Activated naive CD4-positive, alpha-beta T cell treated with anti-CD3 and anti-CD28 coated beads, Interleukin-2, amount 50 U/mL, for 24 hours (primary cell): Measurements from ENCODE around the gene RAD51C.
"Not testable (repeated sequence)": the region's sequence is repeated elsewhere in the genome, so short reads cannot be mapped to it uniquely, and the experiment has no call there.

ENCODE experiments used
- H3K27ac Mint-ChIP-seq: one replicate; pipeline ENCODE4 v1.8.0; 2021; ENCODE audit warnings: mild to moderate bottlenecking, mixed read lengths
- H3K27me3 Mint-ChIP-seq: one replicate; pipeline ENCODE4 v1.8.0; 2021; ENCODE audit warnings: mixed read lengths
- H3K36me3 Mint-ChIP-seq: one replicate; pipeline ENCODE4 v1.8.0; 2021; ENCODE audit warnings: mixed read lengths
- H3K4me1 Mint-ChIP-seq: one replicate; pipeline ENCODE4 v1.8.0; 2021; ENCODE audit warnings: mixed read lengths
- H3K4me3 Mint-ChIP-seq: one replicate; pipeline ENCODE4 v1.8.0; 2021; ENCODE audit warnings: mild to moderate bottlenecking, mixed read lengths
- H3K9me3 Mint-ChIP-seq: one replicate; pipeline ENCODE4 v1.8.0; 2021; ENCODE audit warnings: mixed read lengths

The RAD51C gene

GRCh38 chr17:58702045-58702476 is 9.7 kb downstream of the RAD51C start:
- H3K27ac Mint-ChIP-seq = no peak overlapping the region
- H3K4me3 Mint-ChIP-seq = no peak overlapping the region

DNA sequence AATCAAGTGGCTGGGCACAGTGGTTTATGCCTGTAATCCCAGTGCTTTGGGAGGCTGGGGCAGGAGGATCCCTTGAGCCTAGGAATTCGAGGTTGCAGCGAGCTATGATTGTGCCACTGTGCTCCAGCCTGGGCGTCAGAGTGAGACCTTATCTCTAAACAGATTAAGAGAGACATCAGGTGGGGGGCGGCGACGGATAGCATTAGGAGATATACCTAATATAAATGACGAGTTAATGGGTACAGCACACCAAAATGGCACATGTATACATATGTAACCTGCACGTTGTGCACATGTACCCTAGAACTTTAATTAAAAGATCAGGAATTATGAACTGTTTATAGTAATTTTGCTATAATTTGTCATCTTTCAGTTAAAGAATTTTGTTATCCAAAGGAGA is 10.3 kb downstream of the RAD51C start:
- Mint-ChIP-seq H3K36me3 (peaks cover 2% of the 10 kb centered on the region), H3K27ac (no peak overlapping the region), H3K4me1 (no peaks in the 10 kb centered on the region), H3K4me3 (no peak overlapping the region), H3K9me3 (no peaks in the 10 kb centered on the region), H3K27me3 (no peaks in the 10 kb centered on the region)

More at GRCh38 chr17:58702045-58702476, 9.7 kb downstream of the RAD51C start:
- H3K36me3 Mint-ChIP-seq = peaks cover 2% of the 10 kb centered on the region
- H3K27me3 Mint-ChIP-seq = no peaks in the 10 kb centered on the region
- H3K9me3 Mint-ChIP-seq = no peaks in the 10 kb centered on the region
- H3K4me1 Mint-ChIP-seq = no peaks in the 10 kb centered on the region

GRCh38 chr17:58703137-58703915 is 10.9 kb downstream of the RAD51C start:
- H3K27ac Mint-ChIP-seq = no peak overlapping the region
- no peaks in the 10 kb centered on the region for H3K27me3 Mint-ChIP-seq
- H3K9me3 Mint-ChIP-seq = no peaks in the 10 kb centered on the region
- no peaks in the 10 kb centered on the region for H3K4me1 Mint-ChIP-seq
- H3K4me3 Mint-ChIP-seq = no peak overlapping the region
- peaks cover 2% of the 10 kb centered on the region for H3K36me3 Mint-ChIP-seq

DNA sequence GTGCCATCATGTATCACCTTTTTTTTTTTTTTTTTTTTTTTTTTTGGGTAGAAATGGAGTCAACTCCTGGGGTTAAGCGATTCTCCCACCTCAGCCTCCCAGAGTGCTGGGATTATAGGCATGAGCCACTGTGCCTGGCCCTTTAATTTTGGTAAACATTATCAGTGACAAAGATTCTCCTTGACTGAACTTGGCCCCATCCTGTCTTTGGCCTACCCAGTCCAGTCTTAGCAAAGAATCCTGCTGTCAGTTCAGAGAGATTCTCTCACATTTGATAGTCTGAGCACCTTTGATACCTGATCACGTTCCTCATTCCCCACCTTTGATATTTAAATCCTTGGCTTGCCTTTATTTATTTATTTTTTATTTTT is 11.5 kb downstream of the RAD51C start:
- Mint-ChIP-seq H3K36me3 (peaks cover 2% of the 10 kb centered on the region), H3K4me1 (no peaks in the 10 kb centered on the region), H3K27me3 (no peaks in the 10 kb centered on the region), H3K9me3 (no peaks in the 10 kb centered on the region), H3K27ac (no peak overlapping the region), H3K4me3 (no peak overlapping the region)

DNA sequence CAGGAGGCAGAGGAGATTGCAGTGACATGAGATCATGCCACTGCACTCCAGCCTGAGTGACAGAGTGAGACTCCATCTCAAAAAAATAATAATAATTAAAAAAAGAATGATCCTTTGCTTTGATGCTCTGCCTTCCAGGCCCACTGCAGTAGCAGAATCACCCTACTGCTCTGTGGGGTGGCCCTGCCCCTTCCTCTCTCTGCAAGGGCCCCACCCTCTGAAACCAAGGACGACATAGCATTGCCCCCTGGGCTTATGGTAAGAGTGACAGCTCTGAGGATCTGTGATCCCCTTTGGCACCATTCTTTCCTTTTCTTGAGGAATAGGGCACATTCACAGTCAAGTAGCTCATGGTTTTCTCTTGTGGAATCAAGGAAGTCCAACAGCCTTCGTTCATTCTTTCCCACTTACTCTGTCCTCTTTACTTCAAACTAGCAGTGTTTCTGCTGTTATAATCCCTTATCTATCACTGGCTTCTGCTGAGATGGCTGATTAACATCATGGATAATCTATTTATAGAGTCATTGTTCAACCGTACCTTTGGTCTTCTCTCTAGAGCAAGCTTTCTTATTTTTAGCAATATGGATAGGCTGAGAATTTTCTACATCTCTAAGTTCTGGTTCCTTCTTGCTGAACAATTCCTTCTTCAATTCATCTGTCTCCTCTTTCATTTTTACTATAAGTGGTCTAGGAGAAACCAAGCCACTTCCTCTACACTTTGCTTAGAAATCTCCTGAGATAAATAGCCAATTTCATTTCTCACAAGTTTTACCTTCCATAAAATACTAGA is 14.1 kb downstream of the RAD51C start:
- no peak overlapping the region for H3K27ac Mint-ChIP-seq
- H3K9me3 Mint-ChIP-seq = no peaks in the 10 kb centered on the region
- H3K36me3 Mint-ChIP-seq = peaks cover 9% of the 10 kb centered on the region
- peaks cover 4% of the 10 kb centered on the region for H3K4me1 Mint-ChIP-seq
- H3K27me3 Mint-ChIP-seq = no peaks in the 10 kb centered on the region
- H3K4me3 Mint-ChIP-seq = no peak overlapping the region

DNA sequence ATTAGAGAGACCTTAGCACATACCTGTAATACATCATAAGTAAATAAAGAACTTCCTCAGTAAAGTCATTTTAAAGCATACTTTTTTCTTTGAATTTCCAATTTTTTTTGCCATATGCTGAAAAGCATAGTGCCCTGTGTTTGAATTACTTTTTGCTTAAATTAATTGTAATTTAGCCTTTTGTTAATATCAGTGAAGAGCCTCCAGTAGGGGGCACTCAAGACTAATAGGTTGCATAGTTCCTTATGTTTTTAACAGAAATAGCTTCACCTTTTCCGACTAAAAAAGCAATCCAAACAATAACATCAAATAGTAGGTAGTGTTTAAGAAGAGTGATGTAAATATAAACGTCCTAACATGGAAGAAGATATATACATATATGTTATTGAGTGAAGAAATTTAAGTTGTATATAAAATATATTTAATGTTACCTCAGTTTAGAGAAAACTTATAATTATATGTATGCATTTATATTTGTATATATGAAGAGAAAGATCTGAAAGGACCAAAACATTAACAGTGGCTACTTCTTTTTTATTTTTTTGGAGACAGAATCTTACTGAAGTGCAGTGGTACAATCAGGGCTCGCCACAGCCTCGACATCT is 18.6 kb downstream of the RAD51C start:
- H3K4me3 Mint-ChIP-seq = no peak overlapping the region
- H3K27ac Mint-ChIP-seq = no peak overlapping the region
- H3K4me1 Mint-ChIP-seq = peaks cover 4% of the 10 kb centered on the region
- H3K27me3 Mint-ChIP-seq = no peaks in the 10 kb centered on the region
- peaks cover 10% of the 10 kb centered on the region for H3K36me3 Mint-ChIP-seq
- H3K9me3 Mint-ChIP-seq = no peaks in the 10 kb centered on the region

DNA sequence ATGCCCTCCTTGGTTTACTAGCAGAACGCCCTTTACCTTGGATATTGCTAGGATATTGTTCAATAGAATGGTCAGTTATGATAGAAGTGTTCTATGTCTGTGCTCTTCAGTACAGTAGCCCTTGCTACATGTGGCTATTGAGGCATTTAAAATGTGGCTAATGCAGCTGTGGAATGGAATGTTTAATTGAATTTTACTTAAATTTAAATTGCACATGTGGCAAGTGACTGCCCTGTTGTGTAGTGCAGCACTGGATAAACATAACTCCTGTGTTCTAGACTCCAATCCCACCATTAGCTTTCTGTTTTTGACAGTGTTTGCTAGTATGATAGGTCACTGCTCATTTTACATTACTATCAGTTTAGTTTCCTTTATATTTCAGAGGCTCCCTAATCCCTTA is 29.9 kb downstream of the RAD51C start:
- H3K4me1 Mint-ChIP-seq = no peaks in the 10 kb centered on the region
- no peaks in the 10 kb centered on the region for H3K27me3 Mint-ChIP-seq
- H3K27ac Mint-ChIP-seq = no peak overlapping the region
- no peaks in the 10 kb centered on the region for H3K9me3 Mint-ChIP-seq
- peaks cover 5% of the 10 kb centered on the region for H3K36me3 Mint-ChIP-seq
- no peak overlapping the region for H3K4me3 Mint-ChIP-seq

DNA sequence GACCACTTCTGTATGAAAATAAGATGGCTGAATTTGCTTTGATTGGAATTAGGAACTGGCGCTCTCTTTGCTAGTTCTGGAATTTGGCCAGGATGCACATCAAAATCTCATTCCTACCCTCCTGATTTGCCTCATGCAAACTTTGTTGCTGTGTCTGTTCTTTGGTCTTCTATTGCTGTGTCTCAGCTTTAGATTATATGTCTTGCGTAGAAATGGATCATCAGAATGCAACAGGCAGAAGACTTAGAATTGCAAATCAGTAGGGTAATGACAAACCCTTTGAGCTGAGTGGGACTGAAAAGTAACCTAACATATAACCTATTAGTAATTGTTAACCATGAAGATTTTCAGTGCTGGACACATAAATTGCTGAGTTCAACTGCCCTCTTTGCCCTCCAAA is 30.3 kb downstream of the RAD51C start:
- H3K9me3 Mint-ChIP-seq = no peaks in the 10 kb centered on the region
- no peak overlapping the region for H3K4me3 Mint-ChIP-seq
- no peaks in the 10 kb centered on the region for H3K27me3 Mint-ChIP-seq
- no peaks in the 10 kb centered on the region for H3K4me1 Mint-ChIP-seq
- H3K36me3 Mint-ChIP-seq = peaks cover 5% of the 10 kb centered on the region
- H3K27ac Mint-ChIP-seq = no peak overlapping the region

DNA sequence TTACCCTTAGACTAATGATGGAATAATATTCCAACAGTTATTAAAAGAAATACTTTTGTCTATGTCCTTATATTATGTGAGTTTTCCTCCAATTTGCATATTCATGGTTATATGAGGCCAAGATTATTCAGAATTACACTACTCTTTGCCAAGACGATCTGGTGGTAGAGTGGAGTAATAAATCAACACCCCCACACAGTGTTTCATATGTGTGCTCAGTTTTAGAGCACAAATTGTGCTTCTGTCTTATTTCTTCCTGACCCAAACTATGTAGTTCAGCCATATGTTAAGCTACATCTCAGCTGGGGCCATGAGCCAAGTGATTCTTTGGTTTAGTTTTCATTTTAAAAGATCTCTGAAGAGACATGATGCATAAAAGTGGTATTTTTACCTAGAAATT is 36.4 kb downstream of the RAD51C start:
- Mint-ChIP-seq H3K36me3 (peaks cover 2% of the 10 kb centered on the region), H3K4me3 (no peak overlapping the region), H3K27me3 (no peaks in the 10 kb centered on the region), H3K4me1 (no peaks in the 10 kb centered on the region), H3K9me3 (no peaks in the 10 kb centered on the region), H3K27ac (no peak overlapping the region)

DNA sequence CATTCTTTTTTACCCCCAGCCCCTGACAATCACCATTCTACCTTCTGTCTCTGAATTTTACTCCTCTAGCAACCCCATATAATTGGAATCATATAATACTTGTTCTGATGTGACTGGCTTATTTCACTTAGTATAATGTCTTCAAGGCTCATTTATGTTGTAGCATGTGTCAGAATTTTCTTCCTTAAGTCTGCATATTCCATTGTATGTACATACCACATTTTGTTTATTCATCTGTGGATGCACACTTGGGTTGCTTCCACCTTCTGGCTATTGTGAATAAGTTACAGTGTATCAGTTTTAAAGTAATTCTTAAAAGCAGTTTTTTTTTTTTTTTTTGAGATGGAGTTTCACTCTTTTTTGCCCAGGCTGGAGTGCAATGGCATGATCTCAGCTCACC is 38.5 kb downstream of the RAD51C start:
- Mint-ChIP-seq H3K4me3 (no peak overlapping the region), H3K27me3 (no peaks in the 10 kb centered on the region), H3K9me3 (no peaks in the 10 kb centered on the region), H3K36me3 (peaks cover 2% of the 10 kb centered on the region), H3K27ac (no peak overlapping the region), H3K4me1 (no peaks in the 10 kb centered on the region)

- peaks cover 2% of the 10 kb centered on the region for H3K36me3 Mint-ChIP-seq
- H3K9me3 Mint-ChIP-seq = no peaks in the 10 kb centered on the region
- no peak overlapping the region for H3K27ac Mint-ChIP-seq
- no peaks in the 10 kb centered on the region for H3K27me3 Mint-ChIP-seq
- H3K4me3 Mint-ChIP-seq = no peak overlapping the region
- no peaks in the 10 kb centered on the region for H3K4me1 Mint-ChIP-seq
Observed at GRCh38 chr17:58734040-58734439, 41.6 kb downstream of the RAD51C start.

DNA sequence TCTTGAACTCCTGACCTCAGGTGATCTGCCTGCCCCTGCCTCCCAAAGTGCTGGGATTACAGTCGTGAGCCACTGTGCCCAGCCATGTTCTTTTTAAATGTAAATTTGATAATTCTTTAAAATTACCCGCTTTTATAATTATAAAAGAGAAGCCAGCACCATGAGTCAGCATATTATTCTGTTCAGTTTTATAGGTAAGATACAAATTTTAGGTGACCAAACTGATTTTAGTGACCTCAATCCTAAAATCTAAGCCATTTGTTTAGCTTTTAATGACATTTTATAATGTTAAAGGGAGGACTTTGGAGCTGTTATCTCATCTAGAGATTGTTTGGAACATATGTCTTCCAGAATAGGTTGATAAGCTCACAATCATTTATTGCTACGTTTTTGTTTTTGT is 42.4 kb downstream of the RAD51C start:
- H3K27ac Mint-ChIP-seq = no peak overlapping the region
- no peaks in the 10 kb centered on the region for H3K9me3 Mint-ChIP-seq
- no peaks in the 10 kb centered on the region for H3K4me1 Mint-ChIP-seq
- no peak overlapping the region for H3K4me3 Mint-ChIP-seq
- no peaks in the 10 kb centered on the region for H3K27me3 Mint-ChIP-seq
- peaks cover 2% of the 10 kb centered on the region for H3K36me3 Mint-ChIP-seq

DNA sequence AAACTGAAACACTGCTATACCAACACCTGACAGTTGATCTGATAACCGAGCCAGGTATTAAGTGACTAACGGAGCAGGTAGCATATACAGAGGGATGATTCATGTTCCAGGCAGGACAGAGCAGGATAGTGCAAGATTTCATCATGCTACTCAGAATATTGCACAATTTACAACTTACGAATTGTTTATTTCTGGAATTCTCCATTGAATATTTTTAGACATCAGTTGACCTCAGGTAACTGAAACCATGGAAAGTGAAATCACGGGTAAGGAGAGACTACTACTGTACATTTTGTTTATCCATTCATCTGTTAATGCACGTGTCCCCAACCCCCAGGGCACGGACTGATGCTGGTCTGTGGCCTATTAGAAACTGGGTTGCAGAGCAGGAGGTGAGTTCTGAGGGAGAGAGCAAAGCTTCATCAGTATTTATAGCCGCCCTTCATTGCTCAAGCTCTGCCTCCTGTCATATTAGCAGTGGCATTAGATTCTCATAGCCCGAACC is 48.8 kb downstream of the RAD51C start:
- Mint-ChIP-seq H3K27ac (no peak overlapping the region), H3K9me3 (no peaks in the 10 kb centered on the region), H3K4me1 (no peaks in the 10 kb centered on the region), H3K4me3 (no peak overlapping the region), H3K36me3 (no peaks in the 10 kb centered on the region), H3K27me3 (no peaks in the 10 kb centered on the region)

- Mint-ChIP-seq H3K9me3 (no peaks in the 10 kb centered on the region), H3K27ac (no peak overlapping the region), H3K36me3 (no peaks in the 10 kb centered on the region), H3K27me3 (no peaks in the 10 kb centered on the region), H3K4me1 (no peaks in the 10 kb centered on the region), H3K4me3 (no peak overlapping the region)
Observed at GRCh38 chr17:58747674-58748073, 55.3 kb downstream of the RAD51C start.

DNA sequence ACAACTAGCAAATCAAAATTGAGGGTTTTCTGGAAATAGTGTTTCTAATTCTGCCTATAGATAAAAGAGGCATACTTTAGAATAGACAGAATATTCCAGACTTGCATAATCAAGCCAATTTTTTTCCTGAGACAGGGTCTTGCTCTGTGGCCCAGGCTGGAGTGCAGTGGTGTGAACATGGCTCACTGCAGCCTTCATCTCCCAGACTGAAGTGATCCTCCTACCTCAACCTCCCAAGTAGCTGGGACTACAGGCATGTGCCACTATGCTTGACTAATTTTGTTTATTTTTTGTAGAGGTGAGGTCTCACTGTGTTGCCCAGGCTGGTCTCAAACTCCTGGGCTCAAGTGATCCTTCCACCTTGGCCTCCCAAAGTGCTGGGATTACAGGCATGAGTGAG is 57.2 kb downstream of the RAD51C start:
- not testable (repeated sequence) for H3K27ac Mint-ChIP-seq, H3K9me3 Mint-ChIP-seq, H3K27me3 Mint-ChIP-seq, H3K36me3 Mint-ChIP-seq, H3K4me3 Mint-ChIP-seq, H3K4me1 Mint-ChIP-seq

DNA sequence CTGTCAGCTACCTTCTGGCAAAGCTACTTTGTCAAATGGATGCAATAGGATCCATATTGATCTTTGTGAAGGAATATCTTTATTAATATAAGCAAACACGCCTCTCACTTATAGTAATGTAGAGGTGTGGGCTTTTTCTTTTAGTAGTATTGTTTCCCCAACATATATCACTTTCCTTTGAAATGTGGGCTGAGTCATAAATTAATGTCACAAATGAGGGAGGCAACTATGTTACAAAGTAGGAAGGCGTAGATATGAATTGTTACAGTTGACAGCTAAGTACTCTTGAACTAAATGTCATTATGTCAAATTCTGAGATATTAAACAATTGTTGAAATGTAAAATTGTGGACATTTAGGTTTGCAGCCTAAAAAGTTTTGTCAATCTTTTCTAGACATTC is 60.6 kb downstream of the RAD51C start:
- Mint-ChIP-seq H3K9me3 (no peaks in the 10 kb centered on the region), H3K4me3 (no peak overlapping the region), H3K4me1 (peaks cover 13% of the 10 kb centered on the region), H3K27me3 (peaks cover 22% of the 10 kb centered on the region), H3K27ac (no peak overlapping the region), H3K36me3 (peaks cover 3% of the 10 kb centered on the region)
